GM19468 (cell line): ENCODE results near the gene POU2F2.
"Not testable (repeated sequence)": the region's sequence is repeated elsewhere in the genome, so short reads cannot be mapped to it uniquely, and the experiment has no call there.

Source experiments
- ATAC-seq: cut with Tn5 transposase; IDR thresholded peaks from one replicate; pipeline ENCODE4 v1.9.1; 2021; ENCODE audit warnings: mild to moderate bottlenecking, moderate library complexity, moderate number of reproducible peaks; ENCODE audit not compliant: unreplicated experiment; ENCODE audit errors: extremely low read depth

Gene POU2F2

DNA sequence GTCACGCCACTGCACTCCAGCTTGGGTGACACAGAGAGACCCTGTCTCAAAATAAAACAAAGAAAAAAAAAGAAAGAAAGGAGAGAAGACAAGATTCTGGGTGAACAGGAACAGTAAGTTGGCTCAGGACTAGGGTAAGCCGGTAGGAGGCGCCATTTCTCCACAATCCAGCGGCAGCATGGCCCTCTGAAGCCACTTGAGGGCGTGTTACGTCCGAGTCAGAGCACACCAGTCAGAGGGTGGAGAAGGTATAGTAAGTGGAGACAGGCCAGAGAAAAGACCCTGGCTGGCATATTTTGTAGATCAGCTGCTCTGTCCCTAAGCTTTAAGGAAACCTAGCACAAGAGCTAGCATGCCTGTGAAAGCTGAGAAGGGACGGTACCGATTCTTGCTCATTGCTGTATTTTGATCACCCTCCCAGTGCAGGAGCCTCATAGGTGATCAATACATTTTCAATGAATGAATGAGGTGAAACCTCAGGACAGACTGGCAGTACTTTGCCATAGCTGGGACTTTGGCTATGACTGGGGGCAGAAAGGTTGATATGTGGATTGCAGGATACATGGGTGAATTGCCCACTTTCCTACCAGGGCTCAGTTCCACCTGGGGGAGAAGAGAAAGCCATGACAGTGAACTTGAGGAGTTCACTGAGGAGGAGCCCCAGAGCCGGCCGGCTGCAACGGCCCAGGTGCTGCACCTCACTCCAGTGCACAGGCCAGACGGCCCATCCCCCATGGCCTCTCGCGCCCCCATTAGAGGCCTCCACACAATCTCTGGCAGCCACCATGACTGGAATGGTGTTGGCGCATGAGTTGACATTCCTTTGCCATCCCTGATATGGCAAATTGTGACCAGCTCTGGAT, 23.5 kb downstream of the POU2F2 start:
- ATAC-seq = peak; percentile 46

GRCh38 chr19:42105368-42105767, 26.9 kb downstream of the POU2F2 start:
- no peak for ATAC-seq

GRCh38 chr19:42102877-42103276, 29.4 kb downstream of the POU2F2 start:
- ATAC-seq = no peak

DNA sequence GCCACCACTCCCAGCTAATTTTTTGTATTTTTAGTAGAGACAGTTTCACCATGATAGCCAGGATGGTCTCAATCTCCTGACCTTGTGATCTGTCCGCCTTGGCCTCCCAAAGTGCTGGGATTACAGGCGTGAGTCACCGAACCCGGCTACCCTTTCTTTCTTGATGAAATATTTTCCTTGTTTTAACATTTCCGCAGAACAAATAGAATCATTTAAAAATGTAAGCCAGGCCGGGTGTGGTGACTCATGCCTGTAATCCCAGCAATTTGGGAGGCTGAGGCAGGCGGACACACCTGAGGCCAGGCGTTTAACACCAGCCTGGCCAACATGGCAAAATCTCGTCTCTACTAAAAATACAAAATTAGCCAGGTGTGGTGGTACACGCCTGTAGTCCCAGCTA, 32.0 kb downstream of the POU2F2 start:
- ATAC-seq = not testable (repeated sequence)

- ATAC-seq = no peak
Measured at GRCh38 chr19:42099336-42099925, 32.8 kb downstream of the POU2F2 start.

- no peak for ATAC-seq
Measured at GRCh38 chr19:42098781-42099180, 33.5 kb downstream of the POU2F2 start.

DNA sequence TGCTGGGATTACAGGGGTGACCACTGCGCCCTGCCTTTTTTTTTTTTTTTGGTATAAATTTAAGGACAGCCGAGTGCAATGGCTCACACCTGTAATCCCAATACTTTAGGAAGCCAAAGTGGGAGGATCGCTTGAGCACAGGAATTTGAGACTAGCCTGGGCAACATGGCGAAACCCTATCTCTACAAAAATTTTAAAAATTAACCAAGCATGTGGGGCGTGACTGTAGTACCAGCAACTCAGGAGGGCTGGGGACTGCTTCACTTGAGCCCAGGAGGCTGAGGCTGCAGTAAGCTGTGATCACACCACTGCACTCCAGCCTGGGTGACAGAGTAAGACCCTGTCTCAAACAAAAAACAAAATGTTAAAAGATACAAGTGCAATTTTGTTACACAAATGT, 34.8 kb downstream of the POU2F2 start:
- ATAC-seq = no peak

DNA sequence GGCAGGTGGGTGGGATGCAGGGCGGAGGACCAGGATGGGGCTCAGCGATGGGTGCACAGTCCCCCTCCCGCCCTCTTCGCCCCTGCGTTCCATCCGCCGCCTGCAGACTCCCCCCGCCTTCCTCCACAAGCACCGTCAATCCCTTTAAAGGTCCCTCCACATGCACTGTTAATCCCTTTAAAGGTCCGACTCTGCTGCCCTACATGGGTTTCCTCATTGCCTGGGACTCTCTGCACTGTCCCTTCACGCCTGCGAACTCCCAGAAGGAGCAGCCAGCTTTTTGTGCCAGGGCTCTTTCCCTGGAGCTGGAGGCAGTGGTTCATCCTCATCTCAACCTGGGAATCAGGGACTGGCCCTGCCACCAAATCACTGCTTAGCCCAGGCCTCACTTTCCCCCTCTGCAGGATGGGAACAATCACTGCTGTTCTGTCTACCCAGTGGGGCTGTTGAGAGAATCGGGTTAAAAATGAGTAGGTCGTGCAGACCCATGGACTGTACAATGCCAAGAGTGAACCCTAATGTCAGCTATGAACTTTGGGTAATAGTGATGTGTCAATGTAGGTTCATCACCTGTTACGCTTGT, 35.9 kb downstream of the POU2F2 start:
- ATAC-seq = no peak

DNA sequence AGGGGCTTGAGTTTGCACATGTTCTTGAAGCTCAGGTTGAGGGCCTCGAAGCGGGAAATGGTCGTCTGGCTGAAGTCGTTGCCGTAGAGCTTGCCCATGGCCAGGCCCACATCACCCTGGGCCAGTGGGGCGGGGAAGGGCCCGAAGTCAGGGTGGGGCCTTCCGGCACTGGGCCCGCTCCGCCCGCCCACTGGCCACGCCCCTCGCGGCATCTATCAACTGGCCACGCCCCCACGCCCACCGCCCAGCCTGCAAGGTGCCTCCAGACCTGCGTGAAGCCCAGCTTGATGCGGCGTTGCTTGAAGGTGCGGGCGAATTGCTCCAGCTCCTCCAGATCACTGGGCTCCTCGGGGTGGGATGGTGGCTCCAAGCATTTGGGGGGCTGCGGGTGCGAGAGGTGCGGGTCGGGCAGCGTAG, 36.4 kb downstream of the POU2F2 start:
- no peak for ATAC-seq

GRCh38 chr19:42095142-42095813, 37.0 kb downstream of the POU2F2 start:
- no peak for ATAC-seq

DNA sequence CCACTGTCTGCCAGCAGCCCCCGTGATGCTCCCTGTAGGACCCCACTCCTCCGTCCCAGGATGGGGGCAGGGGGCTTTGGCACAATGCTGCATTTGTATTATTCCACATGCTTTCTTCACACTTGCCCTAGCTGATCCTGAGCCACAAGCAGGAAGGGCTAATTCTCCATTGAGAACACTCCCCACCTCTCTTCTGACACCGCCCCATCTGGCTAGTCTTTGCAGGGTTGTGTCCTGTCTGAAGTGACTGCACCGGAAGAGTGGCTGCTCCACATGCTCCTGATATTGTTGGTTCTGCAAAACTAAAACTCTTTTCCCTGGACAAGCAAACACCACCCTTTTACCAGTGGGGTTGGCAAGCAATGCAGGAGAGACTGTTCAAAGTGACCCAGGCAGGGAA, 38.3 kb downstream of the POU2F2 start:
- ATAC-seq = no peak

DNA sequence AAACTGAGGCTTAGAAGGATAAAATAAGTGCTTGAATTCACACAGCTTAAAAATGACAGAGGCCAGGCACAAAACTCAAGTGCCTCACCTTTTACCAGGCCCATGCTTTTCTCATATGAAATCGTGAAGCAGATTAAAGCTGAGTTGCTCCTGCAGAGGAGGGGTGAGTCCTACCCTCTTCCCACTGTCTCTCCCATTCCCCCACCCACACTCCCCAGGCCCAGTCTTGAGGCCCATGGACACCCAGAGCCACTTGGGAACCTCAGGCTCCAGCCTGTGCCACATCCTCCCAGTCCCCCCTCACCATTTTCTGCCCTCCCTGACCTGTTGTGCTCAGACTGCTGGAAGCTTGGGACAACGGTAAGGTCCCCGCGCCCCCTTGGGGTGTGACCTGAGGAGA, 38.7 kb downstream of the POU2F2 start:
- ATAC-seq = no peak

GRCh38 chr19:42092350-42092749, 39.9 kb downstream of the POU2F2 start:
- ATAC-seq = no peak

DNA sequence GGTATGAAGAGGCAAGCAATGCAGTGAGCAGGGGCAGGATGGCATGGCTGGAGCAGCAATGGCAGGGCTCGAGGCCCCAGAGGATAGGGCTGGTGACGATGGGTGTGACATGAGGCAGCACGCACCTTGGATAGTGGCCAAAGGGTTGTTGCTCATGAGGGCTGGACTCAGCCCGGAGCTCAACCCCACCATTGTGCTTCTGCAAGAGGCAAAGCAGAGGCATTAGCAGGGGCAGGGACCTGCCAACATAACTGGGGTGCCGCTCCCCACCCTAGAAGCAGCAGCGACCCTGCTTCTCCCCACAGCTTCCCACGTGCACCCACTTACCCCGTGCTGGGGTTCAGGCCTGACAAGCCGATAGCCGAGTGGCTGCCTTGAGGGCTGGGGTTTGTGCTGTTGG, 40.5 kb downstream of the POU2F2 start:
- ATAC-seq = no peak

GRCh38 chr19:42091300-42091699, 40.9 kb downstream of the POU2F2 start:
- no peak for ATAC-seq

- no peak for ATAC-seq
Measured at GRCh38 chr19:42090672-42091071, 41.6 kb downstream of the POU2F2 start.

DNA sequence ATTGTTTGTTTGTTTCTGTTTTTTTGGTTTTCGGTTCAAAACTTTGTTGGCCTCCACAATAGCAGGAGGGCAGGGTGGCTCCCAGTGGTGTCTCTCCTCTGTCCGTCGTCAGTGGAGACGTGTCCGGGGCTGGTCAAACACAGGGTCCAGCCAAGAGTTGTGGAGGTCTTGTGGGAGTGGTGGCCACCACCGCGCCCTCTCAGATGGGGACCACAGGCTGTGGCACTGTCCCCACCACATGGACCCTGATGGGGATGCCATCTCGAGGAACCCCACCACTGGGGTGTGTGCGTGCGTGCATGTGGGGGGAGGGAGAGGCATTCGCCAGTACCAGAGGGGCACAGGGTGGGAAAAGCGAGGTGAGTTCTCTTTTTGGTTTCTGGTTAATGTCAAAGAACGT, 42.5 kb downstream of the POU2F2 start:
- no peak for ATAC-seq

- no peak for ATAC-seq
Measured at GRCh38 chr19:42089191-42089750, 43.0 kb downstream of the POU2F2 start.

DNA sequence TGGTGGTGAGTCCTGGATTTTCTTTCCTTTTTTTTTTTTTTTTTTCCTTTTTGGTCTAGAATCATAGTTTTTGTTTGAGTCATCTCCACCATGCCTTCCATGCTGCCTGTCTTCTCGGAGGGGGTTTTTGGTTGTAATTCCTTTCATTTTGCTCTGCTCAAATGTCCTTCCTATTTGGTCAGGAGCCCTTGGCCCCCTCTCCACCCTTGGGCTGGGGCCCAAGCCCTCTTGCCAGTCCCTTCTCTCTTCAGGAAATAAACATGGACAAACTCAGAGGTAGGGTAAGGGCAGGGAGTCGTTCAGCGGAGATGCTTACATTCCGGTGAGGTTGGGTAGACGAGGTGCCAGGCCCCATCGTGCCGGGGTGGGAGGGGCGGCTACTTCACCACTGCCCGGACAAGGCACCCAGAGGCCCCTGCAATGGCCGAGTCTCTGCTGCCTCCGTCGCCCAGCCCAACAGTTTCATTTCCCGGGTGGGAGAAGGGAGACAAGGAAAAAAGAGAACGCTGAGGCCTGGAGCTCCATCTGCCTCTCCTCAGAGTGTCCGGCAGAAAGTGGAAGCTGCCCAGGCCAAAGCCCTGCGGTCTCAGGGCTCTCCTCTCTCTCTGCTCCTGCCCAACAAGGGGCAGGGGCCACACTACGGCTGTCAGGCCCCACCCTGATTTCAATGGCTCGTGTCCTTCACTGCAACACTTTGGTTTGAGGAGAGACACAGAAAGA, 43.6 kb downstream of the POU2F2 start:
- ATAC-seq = no peak
